HCT116 (cell line): ENCODE data around the gene APOL6. TPM values are rescaled to one million over a fixed set of nuclear protein-coding genes. Genes with fewer than 3 reads are reported as not detected.

Source experiments
- ATAC-seq: fragments of 200-7000 bp; cut with Tn5 transposase; 2 replicates; pipeline ENCODE4 v1.9.1; 2020; ENCODE audit warnings: mild to moderate bottlenecking, moderate library complexity
- BruUV-seq: library from RNA; stranded (reverse); fragments of 400-500 nt; replicated peaks from 2 replicates; lab custom pipeline; 2021; lab: Mats Ljungman, UMichigan
- CTCF ChIA-PET: fragments of 300-600 bp; sonication (Branson Sonifier 250); formaldehyde crosslinking; loops from one replicate; lab custom pipeline; 2021; ENCODE audit warnings: antibody characterized with exemption; lab: Charles Lee
- POLR2A ChIA-PET: fragments of 300-600, 350-600 bp; sonication (Branson Sonifier 250); formaldehyde crosslinking; loops from one replicate; lab custom pipeline; 2021; ENCODE audit warnings: antibody characterized with exemption; lab: Charles Lee
- RAD21 ChIA-PET, 2 experiments: fragments of 300-600 bp; sonication (Branson Sonifier 250); formaldehyde crosslinking; loops; one replicate each; lab custom pipeline; 2023; ENCODE audit warnings: low total read pairs in 2 of 2; ENCODE audit not compliant: uncharacterized antibody in 2 of 2, unreplicated experiment in 2 of 2, low non-redundant PET in 1 of 2; lab: Charles Lee
- DNase-seq: peaks from one replicate; pipeline ENCODE4 v3.0.0-alpha.2; 2010; ENCODE audit warnings: low read depth, low spot score
- H2AFZ ChIP-seq: fragments of 200-600 bp; shearing (Covaris generic), sonication (generic); 2 replicates; pipeline ENCODE4 v1.6.1; 2017; ENCODE audit warnings: low read depth, mixed run types, mixed read lengths, antibody characterized with exemption, low read length; ENCODE audit not compliant: poor library complexity, severe bottlenecking
- H3K27ac ChIP-seq: 2 replicates; pipeline ENCODE4 v1.5.1; 2012; ENCODE audit warnings: low read depth, low read length
- H3K27me3 ChIP-seq: fragments of 200-600 bp; sonication (generic); 2 replicates; pipeline ENCODE4 v1.6.1; 2016; ENCODE audit warnings: mixed run types, low read length, mixed read lengths; ENCODE audit not compliant: insufficient read depth
- H3K36me3 ChIP-seq, 2 experiments: fragments of 200-500 bp in 1 of 2; fragments of 200-600 bp in 1 of 2; sonication (Bioruptor generic) in 1 of 2; sonication (generic) in 1 of 2; 2 replicates each; pipeline versions ENCODE4 v1.5.1 to v1.6.1; 2014 to 2016; ENCODE audit warnings: low read length in 2 of 2, inconsistent platforms in 1 of 2, mixed read lengths in 1 of 2, mixed run types in 1 of 2; ENCODE audit not compliant: insufficient read depth in 2 of 2, control insufficient read depth in 1 of 2
- H3K4me1 ChIP-seq, 2 experiments: fragments of 200-600 bp in 1 of 2; sonication (generic) in 1 of 2; 2 replicates each; pipeline versions ENCODE4 v1.5.1 to v1.6.1; 2012 to 2017; ENCODE audit warnings: low read length in 2 of 2, inconsistent platforms in 1 of 2, mild to moderate bottlenecking in 1 of 2, mixed read lengths in 1 of 2, mixed run types in 1 of 2, moderate library complexity in 1 of 2; ENCODE audit not compliant: insufficient read depth in 2 of 2, control insufficient read depth in 1 of 2
- H3K4me2 ChIP-seq: fragments of 200-600 bp; sonication (generic); 2 replicates; pipeline ENCODE4 v1.6.1; 2017; ENCODE audit warnings: mixed run types, low read length, mixed read lengths
- H3K4me3 ChIP-seq, 2 experiments: fragments of 200-600 bp in 1 of 2; sonication (generic) in 1 of 2; replicated peaks in 1 of 2; 2 replicates each; pipeline ENCODE4 v1.5.1; 2011 to 2016; ENCODE audit warnings: low read length in 2 of 2, control low read depth in 1 of 2, low read depth in 1 of 2, mild to moderate bottlenecking in 1 of 2, mixed read lengths in 1 of 2, mixed run types in 1 of 2
- H3K79me2 ChIP-seq: fragments of 200-600 bp; sonication (generic); 2 replicates; pipeline ENCODE4 v1.6.1; 2017; ENCODE audit warnings: mild to moderate bottlenecking, mixed run types, low read length, moderate library complexity, mixed read lengths; ENCODE audit not compliant: insufficient read depth
- H3K9ac ChIP-seq: fragments of 200-600 bp; sonication (generic); 2 replicates; pipeline ENCODE4 v1.6.1; 2016; ENCODE audit warnings: low read length, mixed read lengths
- H3K9me2 ChIP-seq: fragments of 200-600 bp; sonication (generic), shearing (Covaris generic); 2 replicates; pipeline ENCODE4 v1.6.1; 2017; ENCODE audit warnings: mixed run types, mild to moderate bottlenecking, moderate library complexity; ENCODE audit not compliant: insufficient read depth
- H3K9me3 ChIP-seq, 2 experiments: fragments of 200-500 bp in 1 of 2; fragments of 200-600 bp in 1 of 2; sonication (Bioruptor generic) in 1 of 2; sonication (generic) in 1 of 2; 2 replicates each; pipeline ENCODE4 v1.6.1; 2014 to 2017; ENCODE audit warnings: low read length in 2 of 2, mixed read lengths in 2 of 2, inconsistent platforms in 1 of 2, low read depth in 1 of 2, mild to moderate bottlenecking in 1 of 2, mixed run types in 1 of 2, moderate library complexity in 1 of 2; ENCODE audit not compliant: control insufficient read depth in 1 of 2, insufficient read depth in 1 of 2
- H4K20me1 ChIP-seq: fragments of 200-600 bp; sonication (generic), shearing (Covaris generic); 2 replicates; pipeline ENCODE4 v1.6.1; 2017; ENCODE audit warnings: mixed run types, mild to moderate bottlenecking, moderate library complexity; ENCODE audit not compliant: insufficient read depth
- ATF3 ChIP-seq: IDR thresholded peaks from 2 replicates; pipeline ENCODE4 v1.6.1; 2012
- EGR1 ChIP-seq: IDR thresholded peaks from 2 replicates; pipeline ENCODE4 v1.6.1; 2012; ENCODE audit warnings: low read depth
- ELF1 ChIP-seq: IDR thresholded peaks from 2 replicates; pipeline ENCODE4 v1.6.1; 2012; ENCODE audit warnings: low read depth, borderline replicate concordance
- EZH2 ChIP-seq: fragments of 200-600 bp; sonication (generic); IDR thresholded peaks from 2 replicates; pipeline ENCODE4 v1.6.1; 2017; ENCODE audit warnings: antibody characterized with exemption, mixed run types
- FOSL1 ChIP-seq: IDR thresholded peaks from 2 replicates; pipeline ENCODE4 v1.6.1; 2012; ENCODE audit warnings: low read depth
- JUND ChIP-seq: IDR thresholded peaks from 2 replicates; pipeline ENCODE4 v1.6.1; 2012
- POLR2A ChIP-seq: IDR thresholded peaks from 2 replicates; pipeline ENCODE4 v1.7.0; 2011; ENCODE audit warnings: borderline replicate concordance; ENCODE audit not compliant: insufficient read depth, insufficient read length; ENCODE audit errors: extremely low read depth
- POLR2AphosphoS5 ChIP-seq: IDR thresholded peaks from 2 replicates; pipeline ENCODE4 v1.6.1; 2011; ENCODE audit warnings: mild to moderate bottlenecking, low read depth, low read length, moderate library complexity
- RAD21 ChIP-seq: IDR thresholded peaks from 2 replicates; pipeline ENCODE4 v1.6.1; 2012; ENCODE audit warnings: low read depth, mild to moderate bottlenecking
- SP1 ChIP-seq: IDR thresholded peaks from 2 replicates; pipeline ENCODE4 v1.6.1; 2012; ENCODE audit warnings: low read depth
- YY1 ChIP-seq: IDR thresholded peaks from 2 replicates; pipeline ENCODE4 v1.6.1; 2011; ENCODE audit warnings: low read length, low read depth, moderate library complexity, mild to moderate bottlenecking; ENCODE audit not compliant: insufficient replicate concordance; ENCODE audit errors: extremely low read depth
- intact Hi-C: fragments of 100-400 bp; cut with micrococcal nuclease; formaldehyde crosslinking; loops from 2 replicates; pipeline ENCODE4 v1.10.0; 2022
- total RNA-seq: library from RNA; stranded (reverse); gene quantifications from one replicate; pipeline ENCODE4 v1.2.1, GENCODE V29; 2021; ENCODE audit not compliant: unreplicated experiment
- TF ChIP-seq, protein P1 (sequence below): IDR thresholded peaks from 2 replicates; pipeline ENCODE4 v1.6.1; 2011; ENCODE audit warnings: mild to moderate bottlenecking, low read length, moderate library complexity; ENCODE audit not compliant: insufficient replicate concordance; ENCODE audit errors: extremely low read depth
- TF ChIP-seq, protein P2 (sequence below), 3 experiments: fragments of 200-600 bp in 1 of 3; sonication (generic) in 1 of 3; IDR thresholded peaks in 2 of 3; conservative IDR thresholded peaks in 1 of 3; 2 replicates each; pipeline ENCODE4 v1.5.1; 2012 to 2017; ENCODE audit warnings: low read depth in 2 of 3, low read length in 2 of 3, antibody characterized with exemption in 1 of 3, borderline replicate concordance in 1 of 3, control low read depth in 1 of 3, mild to moderate bottlenecking in 1 of 3, mixed read lengths in 1 of 3, mixed run types in 1 of 3, moderate library complexity in 1 of 3; ENCODE audit not compliant: insufficient read depth in 1 of 3

Gene APOL6
- total RNA-seq, 1 experiment from 2014 or later = 0.84 TPM

DNA sequence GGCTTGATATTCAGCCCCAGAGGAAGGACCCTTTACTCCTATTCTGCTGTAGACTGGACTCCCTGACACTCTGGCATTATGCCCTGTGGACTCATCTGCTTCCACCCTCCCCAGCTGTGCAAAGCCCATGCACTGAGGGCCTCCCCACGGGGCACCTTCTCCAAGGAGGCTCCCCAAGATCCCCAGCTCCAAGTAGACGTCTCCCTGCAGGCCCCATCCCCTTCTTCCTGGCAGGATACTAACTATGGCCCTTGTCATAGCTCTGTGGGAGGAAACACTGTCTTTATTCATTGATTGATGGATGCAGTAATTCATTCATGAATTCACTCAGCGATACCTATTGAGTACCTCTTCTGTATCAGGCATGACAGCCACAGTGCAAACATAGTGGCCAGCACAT, 15.3 kb upstream of the APOL6 start:
- Histone ChIP-seq H4K20me1 (no peaks in the 10 kb centered on the region), H3K79me2 (no peaks in the 10 kb centered on the region), H3K4me1 (peaks cover 30 to 46% of the 10 kb centered on the region in 2 experiments), H2AFZ (no peak overlapping the region), H3K4me2 (no peak overlapping the region), H3K27ac (no peak overlapping the region), H3K4me3 (no peak overlapping the region), H3K27me3 (no peaks in the 10 kb centered on the region), H3K36me3 (no peaks in the 10 kb centered on the region), H3K9me2 (no peaks in the 10 kb centered on the region), H3K9ac (no peak overlapping the region), H3K9me3 (peaks cover 0 to 4% of the 10 kb centered on the region in 2 experiments; a peak in 1 of 4 replicates)
- ATAC-seq (no peak), DNase-seq (no peak)
- POLR2A ChIA-PET = no interaction called here
- intact Hi-C loops = no loop called here
- TF ChIP-seq YY1 = no peak
- no peak for TF ChIP-seq ELF1
- TF ChIP-seq, protein P1, sequence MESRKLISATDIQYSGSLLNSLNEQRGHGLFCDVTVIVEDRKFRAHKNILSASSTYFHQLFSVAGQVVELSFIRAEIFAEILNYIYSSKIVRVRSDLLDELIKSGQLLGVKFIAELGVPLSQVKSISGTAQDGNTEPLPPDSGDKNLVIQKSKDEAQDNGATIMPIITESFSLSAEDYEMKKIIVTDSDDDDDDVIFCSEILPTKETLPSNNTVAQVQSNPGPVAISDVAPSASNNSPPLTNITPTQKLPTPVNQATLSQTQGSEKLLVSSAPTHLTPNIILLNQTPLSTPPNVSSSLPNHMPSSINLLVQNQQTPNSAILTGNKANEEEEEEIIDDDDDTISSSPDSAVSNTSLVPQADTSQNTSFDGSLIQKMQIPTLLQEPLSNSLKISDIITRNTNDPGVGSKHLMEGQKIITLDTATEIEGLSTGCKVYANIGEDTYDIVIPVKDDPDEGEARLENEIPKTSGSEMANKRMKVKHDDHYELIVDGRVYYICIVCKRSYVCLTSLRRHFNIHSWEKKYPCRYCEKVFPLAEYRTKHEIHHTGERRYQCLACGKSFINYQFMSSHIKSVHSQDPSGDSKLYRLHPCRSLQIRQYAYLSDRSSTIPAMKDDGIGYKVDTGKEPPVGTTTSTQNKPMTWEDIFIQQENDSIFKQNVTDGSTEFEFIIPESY = no peak
- TF ChIP-seq EGR1 = no peak
- RAD21 ChIA-PET = no interaction called here
- CTCF ChIA-PET = no interaction called here
- BruUV-seq = no TSS peak

GRCh38 chr22:35633520-35633919, 14.7 kb upstream of the APOL6 start:
- ATAC-seq (no peak), DNase-seq (no peak)
- H3K4me2 ChIP-seq = no peak overlapping the region
- CTCF ChIA-PET = no interaction called here
- H3K36me3 ChIP-seq = no peaks in the 10 kb centered on the region
- POLR2A ChIA-PET = no interaction called here
- peaks cover 27 to 42% of the 10 kb centered on the region in 2 experiments for H3K4me1 ChIP-seq
- peaks cover 0 to 2% of the 10 kb centered on the region in 2 experiments; a peak in 1 of 4 replicates for H3K9me3 ChIP-seq
- H2AFZ ChIP-seq = no peak overlapping the region
- RAD21 ChIA-PET = no interaction called here
- no peaks in the 10 kb centered on the region for H4K20me1 ChIP-seq
- H3K9me2 ChIP-seq = no peaks in the 10 kb centered on the region
- intact Hi-C loops = no loop called here
- TF ChIP-seq EZH2 (no peak), ATF3 (no peak), POLR2AphosphoS5 (no peak), POLR2A (no peak), FOSL1 (no peak), RAD21 (no peak), YY1 (no peak), JUND (no peak), EGR1 (no peak), SP1 (no peak)
- TF ChIP-seq, protein P1 = no peak
- TF ChIP-seq, protein P2, sequence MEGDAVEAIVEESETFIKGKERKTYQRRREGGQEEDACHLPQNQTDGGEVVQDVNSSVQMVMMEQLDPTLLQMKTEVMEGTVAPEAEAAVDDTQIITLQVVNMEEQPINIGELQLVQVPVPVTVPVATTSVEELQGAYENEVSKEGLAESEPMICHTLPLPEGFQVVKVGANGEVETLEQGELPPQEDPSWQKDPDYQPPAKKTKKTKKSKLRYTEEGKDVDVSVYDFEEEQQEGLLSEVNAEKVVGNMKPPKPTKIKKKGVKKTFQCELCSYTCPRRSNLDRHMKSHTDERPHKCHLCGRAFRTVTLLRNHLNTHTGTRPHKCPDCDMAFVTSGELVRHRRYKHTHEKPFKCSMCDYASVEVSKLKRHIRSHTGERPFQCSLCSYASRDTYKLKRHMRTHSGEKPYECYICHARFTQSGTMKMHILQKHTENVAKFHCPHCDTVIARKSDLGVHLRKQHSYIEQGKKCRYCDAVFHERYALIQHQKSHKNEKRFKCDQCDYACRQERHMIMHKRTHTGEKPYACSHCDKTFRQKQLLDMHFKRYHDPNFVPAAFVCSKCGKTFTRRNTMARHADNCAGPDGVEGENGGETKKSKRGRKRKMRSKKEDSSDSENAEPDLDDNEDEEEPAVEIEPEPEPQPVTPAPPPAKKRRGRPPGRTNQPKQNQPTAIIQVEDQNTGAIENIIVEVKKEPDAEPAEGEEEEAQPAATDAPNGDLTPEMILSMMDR (IDR thresholded peaks at IDR 0.05 in 2 of 3, conservative IDR thresholded peaks at IDR 0.05 in 1 of 3; ENCODE audit: borderline replicate concordance in 1 of 3, insufficient read depth in 1 of 3, low read depth in 2 of 3, low read length in 2 of 3) = no peak
- H3K4me3 ChIP-seq = no peak overlapping the region
- H3K79me2 ChIP-seq = no peaks in the 10 kb centered on the region
- BruUV-seq = no TSS peak
- no peak overlapping the region for H3K9ac ChIP-seq
- no peaks in the 10 kb centered on the region for H3K27me3 ChIP-seq
- H3K27ac ChIP-seq = no peak overlapping the region
